ENCODE results near the gene MYB. TPM values are rescaled to one million over a fixed set of nuclear protein-coding genes. Genes with fewer than 3 reads are reported as not detected.
"Not testable (repeated sequence)": the region's sequence is repeated elsewhere in the genome, so short reads cannot be mapped to it uniquely, and the experiment has no call there.

The MYB gene
- total and polyA plus RNA-seq, 2 of the 8 experiments (the other 6 are each of a cell fraction or from before 2014, with no cell fraction given), result 4.0 to 7.6 TPM

DNA sequence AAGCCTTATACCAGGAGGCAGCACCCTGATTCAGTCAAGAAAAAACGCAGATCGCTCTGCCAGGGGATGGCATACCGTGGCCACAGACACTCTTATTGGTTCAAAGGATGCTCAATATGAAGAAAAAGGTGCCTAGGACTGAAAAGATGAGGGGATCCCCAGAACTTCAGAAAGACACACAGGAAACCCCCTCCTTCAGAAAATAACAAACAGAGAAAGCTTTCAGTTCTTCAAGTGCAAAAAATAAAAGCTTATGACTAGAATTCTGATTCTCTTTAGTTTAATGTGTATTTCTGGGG is 17.7 kb upstream of the MYB start (continued):
- TF ChIP-seq GABPA (IDR thresholded peaks at IDR 0.05; ENCODE audit: borderline replicate concordance, insufficient read depth, low read length) (no peak), SP4 (IDR thresholded peaks at IDR 0.05; ENCODE audit: low read length) (no peak), NRF1 (IDR thresholded peaks at IDR 0.05; ENCODE audit: low read depth, low read length) (no peak), EGR1 (IDR thresholded peaks at IDR 0.05; ENCODE audit: borderline replicate concordance, low read depth, low read length) (no peak), CBX5 (IDR thresholded peaks at IDR 0.05; ENCODE audit: low read depth, low read length) (no peak), MAFK (IDR thresholded peaks at IDR 0.05; ENCODE audit: low read depth, low read length) (no peak)
- TF ChIP-seq, protein P1, sequence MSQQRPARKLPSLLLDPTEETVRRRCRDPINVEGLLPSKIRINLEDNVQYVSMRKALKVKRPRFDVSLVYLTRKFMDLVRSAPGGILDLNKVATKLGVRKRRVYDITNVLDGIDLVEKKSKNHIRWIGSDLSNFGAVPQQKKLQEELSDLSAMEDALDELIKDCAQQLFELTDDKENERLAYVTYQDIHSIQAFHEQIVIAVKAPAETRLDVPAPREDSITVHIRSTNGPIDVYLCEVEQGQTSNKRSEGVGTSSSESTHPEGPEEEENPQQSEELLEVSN (IDR thresholded peaks at IDR 0.05), result no peak

DNA sequence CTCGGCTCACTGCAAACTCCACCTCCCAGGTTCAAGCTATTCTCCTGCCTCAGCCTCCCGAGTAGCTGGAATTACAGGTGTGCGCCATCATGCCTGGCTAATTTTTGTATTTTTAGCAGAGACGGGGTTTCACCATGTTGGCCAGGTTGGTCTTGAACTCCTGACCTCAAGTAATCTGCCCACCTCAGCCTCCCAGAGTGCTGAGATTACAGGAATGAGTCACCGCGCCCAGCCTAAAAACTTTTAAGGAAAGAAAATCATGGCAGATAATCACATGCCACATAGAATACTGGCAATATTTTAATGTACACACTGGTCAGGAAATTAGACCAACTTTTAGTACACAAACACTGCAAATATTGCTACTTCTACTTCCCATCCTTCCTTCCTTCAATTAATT is 16.7 kb upstream of the MYB start:
- 96% methylated on average over 6 of the region's 6 CpGs; no CpG with 5 or more reads in 1 of the 2 experiments for WGBS, 2 experiments (ENCODE audit: extremely low coverage in 1 of 2, insufficient coverage in 1 of 2, insufficient read length in 1 of 2, insufficient replicate concordance in 2 of 2, low coverage in 1 of 2, low lambda C conversion rate in 2 of 2, missing lambda C conversion rate in 1 of 2)
- not testable (repeated sequence) for H3K9me3 ChIP-seq (ENCODE audit: insufficient read depth in 2 of 2, low read depth in 1 of 2, low read length in 1 of 2); H3K4me1 ChIP-seq (replicated peaks in 1 of 4; ENCODE audit: control insufficient read depth in 3 of 4, insufficient read depth in 4 of 4, low read length in 3 of 4); H2BK20ac ChIP-seq (ENCODE audit: low read length); H2BK15ac ChIP-seq (ENCODE audit: low read length); H3K79me2 ChIP-seq (ENCODE audit: control insufficient read depth in 1 of 2, insufficient read depth in 2 of 2, low read length in 2 of 2); H3K56ac ChIP-seq (replicated peaks; ENCODE audit: insufficient read length, low read depth, low read length); H3K4ac ChIP-seq (replicated peaks; ENCODE audit: insufficient read length, low read depth, low read length); H4K5ac ChIP-seq (ENCODE audit: insufficient read length, low read depth, low read length); H3K23ac ChIP-seq (ENCODE audit: insufficient read length); H3K9ac ChIP-seq (replicated peaks in 1 of 4; ENCODE audit: extremely low read depth in 1 of 4, low read depth in 3 of 4, low read length in 3 of 4); DNase-seq (ENCODE audit: low read depth in 1 of 2, low spot score in 2 of 2); H4K91ac ChIP-seq (replicated peaks; ENCODE audit: insufficient read length, low read length); H4K20me1 ChIP-seq (replicated peaks in 1 of 2; ENCODE audit: control insufficient read depth in 1 of 2, insufficient read depth in 2 of 2, low read length in 2 of 2); H3K27ac ChIP-seq (ENCODE audit: low read depth, low read length); FAIRE-seq; H3K4me3 ChIP-seq (ENCODE audit: extremely low read depth in 1 of 4, insufficient read depth in 2 of 4, low read depth in 3 of 4, low read length in 4 of 4); H2BK120ac ChIP-seq (replicated peaks; ENCODE audit: low read depth, low read length); H2AK5ac ChIP-seq (ENCODE audit: low read depth, low read length); H3K36me3 ChIP-seq (ENCODE audit: control insufficient read depth in 2 of 4, insufficient read depth in 4 of 4, low read length in 3 of 4); H2BK12ac ChIP-seq (ENCODE audit: low read depth, low read length); H3K27me3 ChIP-seq (replicated peaks in 1 of 4; ENCODE audit: control insufficient read depth in 3 of 4, extremely low read depth in 1 of 4, insufficient read depth in 3 of 4, low read length in 3 of 4); H2AFZ ChIP-seq (ENCODE audit: low read length); H2BK5ac ChIP-seq (ENCODE audit: low read depth, low read length); H3K79me1 ChIP-seq (ENCODE audit: low read depth, low read length); H3K23me2 ChIP-seq (ENCODE audit: low read depth, low read length); H3K4me2 ChIP-seq (ENCODE audit: insufficient read depth in 1 of 2, low read depth in 2 of 2, low read length in 2 of 2); H3K14ac ChIP-seq (ENCODE audit: insufficient read length); H4K8ac ChIP-seq (ENCODE audit: extremely low read depth, insufficient read depth, low read length); H3K18ac ChIP-seq (ENCODE audit: extremely low read depth, low read length)
- POLR2A ChIA-PET (ENCODE audit: partially characterized antibody), result interaction anchor here (1.1 kb wide), 1 partner anchor 8 kb away, joined by 3 read pairs; no protein-coding TSS in a partner anchor
- CTCF ChIA-PET (ENCODE audit: partially characterized antibody), result interaction anchor here (1.0 to 5.6 kb wide), 3 partner anchors 14 to 258 kb away, joined by 3 to 38 read pairs (median 3); no protein-coding TSS in a partner anchor

Data from H1 (cell line).